GM13976 (cell line): ENCODE results near the gene NKAIN2.
"Not testable (repeated sequence)": the region's sequence is repeated elsewhere in the genome, so short reads cannot be mapped to it uniquely, and the experiment has no call there.

Experiments used
- DNase-seq: peaks from one replicate; pipeline ENCODE4 v3.0.0; 2012; ENCODE audit warnings: low spot score
- in situ Hi-C: fragments of 300-500 bp; cut with MboI; formaldehyde crosslinking; loops from one replicate; pipeline ENCODE4 v1.12.0; 2022; ENCODE audit warnings: low sequenced_read_pairs, mixed read lengths, inconsistent platforms; ENCODE audit not compliant: unreplicated experiment
- TF ChIP-seq, protein P1 (sequence below): IDR thresholded peaks from 2 replicates; pipeline ENCODE4 v1.5.1; 2012; ENCODE audit warnings: borderline replicate concordance, mild to moderate bottlenecking; ENCODE audit not compliant: insufficient read depth; ENCODE audit errors: extremely low read depth, missing control alignments, control extremely low read depth

NKAIN2 gene

GRCh38 chr6:124560873-124561567 is 757.4 kb downstream of the NKAIN2 start:
- DNase-seq = no peak
- TF ChIP-seq, protein P1, sequence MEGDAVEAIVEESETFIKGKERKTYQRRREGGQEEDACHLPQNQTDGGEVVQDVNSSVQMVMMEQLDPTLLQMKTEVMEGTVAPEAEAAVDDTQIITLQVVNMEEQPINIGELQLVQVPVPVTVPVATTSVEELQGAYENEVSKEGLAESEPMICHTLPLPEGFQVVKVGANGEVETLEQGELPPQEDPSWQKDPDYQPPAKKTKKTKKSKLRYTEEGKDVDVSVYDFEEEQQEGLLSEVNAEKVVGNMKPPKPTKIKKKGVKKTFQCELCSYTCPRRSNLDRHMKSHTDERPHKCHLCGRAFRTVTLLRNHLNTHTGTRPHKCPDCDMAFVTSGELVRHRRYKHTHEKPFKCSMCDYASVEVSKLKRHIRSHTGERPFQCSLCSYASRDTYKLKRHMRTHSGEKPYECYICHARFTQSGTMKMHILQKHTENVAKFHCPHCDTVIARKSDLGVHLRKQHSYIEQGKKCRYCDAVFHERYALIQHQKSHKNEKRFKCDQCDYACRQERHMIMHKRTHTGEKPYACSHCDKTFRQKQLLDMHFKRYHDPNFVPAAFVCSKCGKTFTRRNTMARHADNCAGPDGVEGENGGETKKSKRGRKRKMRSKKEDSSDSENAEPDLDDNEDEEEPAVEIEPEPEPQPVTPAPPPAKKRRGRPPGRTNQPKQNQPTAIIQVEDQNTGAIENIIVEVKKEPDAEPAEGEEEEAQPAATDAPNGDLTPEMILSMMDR = no peak
- in situ Hi-C loops = no loop called here

GRCh38 chr6:124561635-124562130 is 758.0 kb downstream of the NKAIN2 start:
- TF ChIP-seq, protein P1 = no peak
- in situ Hi-C loops = no loop called here
- no peak for DNase-seq

DNA sequence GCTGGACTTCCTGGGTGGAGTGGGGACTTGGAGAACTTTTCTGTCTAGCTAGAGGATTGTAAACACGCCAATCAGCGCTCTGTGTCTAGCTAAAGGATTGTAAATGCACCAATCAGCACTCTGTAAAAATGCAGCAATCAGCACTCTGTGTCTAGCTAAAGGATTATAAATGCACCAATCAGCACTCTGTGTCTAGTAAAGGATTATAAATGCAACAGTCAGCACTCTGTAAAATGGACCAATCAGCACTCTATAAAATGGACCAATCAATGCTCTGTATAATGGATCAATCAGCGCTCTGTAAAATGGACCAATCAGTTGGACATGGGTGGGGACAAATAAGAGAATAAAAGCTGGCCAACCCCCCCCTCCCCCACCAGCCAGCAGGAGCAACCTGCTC is 760.5 kb downstream of the NKAIN2 start:
- in situ Hi-C loops, DNase-seq: not testable (repeated sequence)

GRCh38 chr6:124567401-124567800 is 763.7 kb downstream of the NKAIN2 start:
- DNase-seq = no peak
- TF ChIP-seq, protein P1 = no peak
- in situ Hi-C loops = no loop called here

- in situ Hi-C loops = no loop called here
- DNase-seq = no peak
- TF ChIP-seq, protein P1 = no peak
Observed at GRCh38 chr6:124573953-124574352, 770.3 kb downstream of the NKAIN2 start.

GRCh38 chr6:124577734-124578281 is 774.1 kb downstream of the NKAIN2 start:
- DNase-seq = no peak
- in situ Hi-C loops = no loop called here
- TF ChIP-seq, protein P1 = no peak

DNA sequence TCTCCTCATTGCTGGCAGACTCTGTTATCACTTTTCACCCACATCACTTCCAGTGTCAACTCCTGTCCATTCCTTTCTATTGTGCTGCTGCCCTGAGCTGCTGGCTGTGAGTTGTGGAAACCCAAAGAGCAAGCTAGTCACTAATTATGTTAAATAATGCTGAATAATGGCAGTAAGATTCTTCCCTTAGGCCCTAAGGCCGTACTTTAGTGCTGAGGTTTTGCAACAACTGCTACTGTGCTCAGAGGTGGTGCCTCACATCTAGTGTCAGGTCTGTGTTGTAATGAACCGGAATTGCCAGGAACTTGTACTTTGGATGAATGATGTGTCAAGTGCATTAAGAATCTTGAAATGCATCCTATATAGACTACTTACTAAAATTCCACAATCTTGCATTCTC is 786.3 kb downstream of the NKAIN2 start:
- DNase-seq = no peak
- TF ChIP-seq, protein P1 = no peak
- in situ Hi-C loops = no loop called here
